OCI-LY3 (cell line): ENCODE data around the gene NR3C1.

Experiments
- EZH2phosphoT487 ChIP-seq: fragments of 200-600 bp; shearing (Covaris generic); IDR thresholded peaks from 2 replicates; pipeline ENCODE4 v1.6.1; 2018; ENCODE audit warnings: antibody characterized with exemption, mixed run types, low read depth
- TF ChIP-seq, protein P1 (sequence below): fragments of 200-600, 300-600 bp; sonication (generic); IDR thresholded peaks from 2 replicates; pipeline ENCODE4 v1.5.1; 2014; ENCODE audit warnings: antibody characterized with exemption, low read length, low read depth

DNA sequence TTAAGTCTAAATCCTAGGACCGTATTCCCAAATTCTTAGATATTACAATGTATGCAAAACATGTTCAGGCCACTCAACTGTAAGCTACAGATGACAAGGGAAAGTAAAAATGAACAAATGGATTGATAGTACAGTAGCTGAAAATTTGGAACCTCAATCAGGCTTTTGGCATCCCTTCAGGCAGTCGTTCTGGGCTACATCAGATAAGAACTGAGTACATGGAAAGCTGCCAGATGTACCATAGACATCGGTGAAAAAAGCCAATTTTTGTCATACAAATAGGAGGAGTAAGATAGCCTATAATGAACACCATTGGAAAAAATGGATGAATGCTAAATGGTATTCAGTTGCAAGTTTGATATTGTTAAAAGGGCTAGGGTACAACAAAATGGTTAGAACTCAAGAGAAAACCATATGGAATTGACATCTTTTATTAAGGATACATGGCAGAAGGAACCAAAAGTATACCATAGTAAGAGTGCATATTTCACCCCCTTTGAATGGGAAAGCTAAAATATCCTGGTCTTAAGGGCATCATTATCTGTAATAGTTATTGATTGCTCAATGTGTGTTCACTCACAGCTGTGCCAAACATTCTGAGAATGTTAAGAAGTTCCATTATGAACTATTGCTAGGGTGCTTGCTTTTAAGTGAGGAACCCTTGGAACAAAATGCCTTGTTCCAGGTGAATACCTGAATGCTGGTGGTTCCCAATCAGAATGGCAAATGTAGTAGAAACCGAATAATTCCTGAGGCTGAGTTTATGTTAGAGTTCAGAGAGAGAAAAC lies 86.4 kb downstream of the NR3C1 start:
- TF ChIP-seq, protein P1, sequence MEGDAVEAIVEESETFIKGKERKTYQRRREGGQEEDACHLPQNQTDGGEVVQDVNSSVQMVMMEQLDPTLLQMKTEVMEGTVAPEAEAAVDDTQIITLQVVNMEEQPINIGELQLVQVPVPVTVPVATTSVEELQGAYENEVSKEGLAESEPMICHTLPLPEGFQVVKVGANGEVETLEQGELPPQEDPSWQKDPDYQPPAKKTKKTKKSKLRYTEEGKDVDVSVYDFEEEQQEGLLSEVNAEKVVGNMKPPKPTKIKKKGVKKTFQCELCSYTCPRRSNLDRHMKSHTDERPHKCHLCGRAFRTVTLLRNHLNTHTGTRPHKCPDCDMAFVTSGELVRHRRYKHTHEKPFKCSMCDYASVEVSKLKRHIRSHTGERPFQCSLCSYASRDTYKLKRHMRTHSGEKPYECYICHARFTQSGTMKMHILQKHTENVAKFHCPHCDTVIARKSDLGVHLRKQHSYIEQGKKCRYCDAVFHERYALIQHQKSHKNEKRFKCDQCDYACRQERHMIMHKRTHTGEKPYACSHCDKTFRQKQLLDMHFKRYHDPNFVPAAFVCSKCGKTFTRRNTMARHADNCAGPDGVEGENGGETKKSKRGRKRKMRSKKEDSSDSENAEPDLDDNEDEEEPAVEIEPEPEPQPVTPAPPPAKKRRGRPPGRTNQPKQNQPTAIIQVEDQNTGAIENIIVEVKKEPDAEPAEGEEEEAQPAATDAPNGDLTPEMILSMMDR = no peak
- TF ChIP-seq EZH2phosphoT487 = no peak
